RWPE2 (cell line): ENCODE data around the gene AIP.

Experiments used
- ATAC-seq: fragments of 200-7000 bp; cut with Tn5 transposase; 3 replicates; pipeline ENCODE4 v1.9.1; 2021; ENCODE audit warnings: low read depth
- DNase-seq: peaks from one replicate; pipeline ENCODE4 v3.0.0-alpha.2; 2020; ENCODE audit warnings: low spot score
- H3K27ac ChIP-seq: fragments of 450-650 bp; 2 replicates; pipeline ENCODE4 v1.5.1; 2017; ENCODE audit warnings: mild to moderate bottlenecking; ENCODE audit not compliant: poor library complexity, severe bottlenecking
- H3K27me3 ChIP-seq: fragments of 250-450 bp; sonication (Bioruptor Pico); 2 replicates; pipeline ENCODE4 v1.5.1; 2021; ENCODE audit warnings: mild to moderate bottlenecking, moderate library complexity; ENCODE audit not compliant: insufficient read depth, poor library complexity, severe bottlenecking
- H3K36me3 ChIP-seq: fragments of 250-450 bp; sonication (Bioruptor Pico); 2 replicates; pipeline ENCODE4 v1.5.1; 2020; ENCODE audit warnings: low read depth, mild to moderate bottlenecking, moderate library complexity
- H3K4me1 ChIP-seq: fragments of 250-450 bp; sonication (Bioruptor Pico); 2 replicates; pipeline ENCODE4 v1.5.1; 2021; ENCODE audit warnings: mild to moderate bottlenecking, moderate library complexity; ENCODE audit not compliant: insufficient read depth, poor library complexity, severe bottlenecking
- H3K4me3 ChIP-seq: fragments of 250-450 bp; sonication (Bioruptor Pico); 2 replicates; pipeline ENCODE4 v1.5.1; 2021; ENCODE audit warnings: mild to moderate bottlenecking, moderate library complexity; ENCODE audit not compliant: severe bottlenecking
- H3K9me3 ChIP-seq: fragments of 250-450 bp; sonication (Bioruptor Pico); 2 replicates; pipeline ENCODE4 v1.5.1; 2021; ENCODE audit warnings: mild to moderate bottlenecking, moderate library complexity; ENCODE audit not compliant: severe bottlenecking
- CTCF ChIP-seq: fragments of 450-650 bp; IDR thresholded peaks from one replicate; pipeline ENCODE4 v1.5.1; 2017; ENCODE audit warnings: mild to moderate bottlenecking, moderate library complexity; ENCODE audit not compliant: poor library complexity, severe bottlenecking

AIP gene

GRCh38 chr11:67502328-67502979 lies 19.6 kb downstream of the AIP start:
- Histone ChIP-seq H3K9me3 (no peaks in the 10 kb centered on the region), H3K36me3 (peaks cover 24% of the 10 kb centered on the region), H3K4me1 (peaks cover 10% of the 10 kb centered on the region), H3K27ac (no peak overlapping the region), H3K27me3 (no peaks in the 10 kb centered on the region), H3K4me3 (no peak overlapping the region)
- ATAC-seq (no peak), DNase-seq (no peak)
- TF ChIP-seq CTCF, result no peak

- H3K4me3 ChIP-seq, result peak overlapping the region; percentile 80
- H3K27ac ChIP-seq, result no peak overlapping the region
- H3K27me3 ChIP-seq, result no peaks in the 10 kb centered on the region
- no peaks in the 10 kb centered on the region for H3K9me3 ChIP-seq
- TF ChIP-seq CTCF, result no peak
- peaks cover 24% of the 10 kb centered on the region for H3K36me3 ChIP-seq
- peaks cover 10% of the 10 kb centered on the region for H3K4me1 ChIP-seq
- DNase-seq, result no peak
- no peak for ATAC-seq
Observed at GRCh38 chr11:67503119-67504004, 20.5 kb downstream of the AIP start.

DNA sequence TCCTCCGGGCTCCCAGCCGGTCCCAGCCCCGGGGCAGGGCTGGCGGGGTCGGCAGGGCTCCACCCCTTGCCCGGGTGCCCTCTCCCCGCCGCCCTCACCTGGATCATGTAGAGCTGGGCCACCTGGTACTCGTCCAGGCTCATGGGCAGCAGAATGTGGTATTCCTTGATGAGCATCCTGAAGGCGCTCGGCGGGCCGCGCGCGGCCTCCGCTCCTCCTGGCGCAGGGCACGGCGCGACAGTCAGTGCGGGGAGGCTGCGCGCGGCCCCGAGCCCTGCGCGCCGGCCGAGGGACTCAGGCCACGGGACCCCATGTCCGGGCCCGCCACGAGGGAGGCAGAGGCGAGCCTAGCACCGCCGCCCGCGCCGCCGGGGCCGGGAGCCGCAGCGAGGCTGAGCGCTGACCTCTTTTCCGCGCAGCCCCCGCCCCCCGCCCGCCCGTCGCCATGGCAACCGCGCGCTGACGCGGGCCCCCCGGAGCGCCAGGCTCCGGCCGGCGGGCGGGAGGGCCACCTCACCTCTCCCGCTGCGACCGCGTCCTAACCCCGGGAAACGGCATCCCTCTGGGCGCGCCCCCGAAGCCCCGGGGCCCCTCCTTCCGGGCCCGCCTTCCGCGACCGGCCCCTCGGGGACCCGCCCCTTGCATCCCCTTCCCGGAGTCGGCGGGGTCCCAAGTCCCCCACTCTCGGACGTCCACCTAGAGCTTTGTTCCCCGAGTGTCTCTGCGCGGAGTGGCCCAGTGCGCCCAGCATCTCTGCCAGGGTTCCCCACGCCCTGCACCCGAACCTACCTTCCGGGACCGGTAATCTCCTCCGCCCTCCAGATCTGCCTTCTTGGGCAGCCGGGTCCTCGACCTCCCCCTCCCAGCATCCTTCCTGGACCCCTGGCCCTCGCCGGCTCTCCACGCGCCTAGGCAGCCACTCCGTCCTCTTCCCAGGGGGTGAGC lies 21.5 kb downstream of the AIP start:
- H3K27me3 ChIP-seq, result no peaks in the 10 kb centered on the region
- DNase-seq (no peak), ATAC-seq (no peak)
- peaks cover 24% of the 10 kb centered on the region for H3K36me3 ChIP-seq
- H3K4me1 ChIP-seq, result peaks cover 10% of the 10 kb centered on the region
- H3K27ac ChIP-seq, result peak overlapping the region; percentile 96
- no peaks in the 10 kb centered on the region for H3K9me3 ChIP-seq
- H3K4me3 ChIP-seq, result peak overlapping the region; percentile 80
- TF ChIP-seq CTCF, result no peak

GRCh38 chr11:67504950-67505581 lies 22.2 kb downstream of the AIP start, which contains the start of gene PITPNM1:
Gene PITPNM1, minus strand, starts transcription at chr11:67505363. Its CDS starts 1,183 bp downstream, at chr11:67504180.
- ATAC-seq (peak; percentile 21), DNase-seq (peak; percentile 70)
- Histone ChIP-seq H3K4me1 (peaks cover 10% of the 10 kb centered on the region), H3K9me3 (no peaks in the 10 kb centered on the region), H3K36me3 (peaks cover 24% of the 10 kb centered on the region), H3K27ac (peak within 1 kb of the TSS; percentile 96), H3K27me3 (no peaks in the 10 kb centered on the region), H3K4me3 (peak within 1 kb of the TSS; percentile 80)
- no peak for TF ChIP-seq CTCF
